Transverse colon (tissue), 4 donors: Measurements from ENCODE around the gene AFAP1L1. TPM values are rescaled to one million over a fixed set of nuclear protein-coding genes. Genes with fewer than 3 reads are reported as not detected.

Experiments
- DNase-seq: peaks from one replicate; pipeline ENCODE4 v3.0.0-alpha.2; 2019
- H3K27ac ChIP-seq, 4 donors: fragments of 200-600 bp; sonication (generic); 2 replicates each; pipeline ENCODE4 v1.5.1; 2016 to 2018; ENCODE audit warnings: inconsistent platforms in 4 of 4
- H3K27me3 ChIP-seq: fragments of 200-600 bp; sonication (generic); 2 replicates; pipeline ENCODE4 v1.5.1; 2017; ENCODE audit warnings: inconsistent platforms
- H3K36me3 ChIP-seq, 4 donors: fragments of 200-600 bp; sonication (generic); 2 replicates each; pipeline ENCODE4 v1.5.1; 2017 to 2019; ENCODE audit warnings: inconsistent platforms in 4 of 4
- H3K4me1 ChIP-seq, 4 donors: fragments of 200-600 bp; sonication (generic); 2 replicates each; pipeline ENCODE4 v1.5.1; 2017 to 2020; ENCODE audit warnings: inconsistent platforms in 4 of 4
- H3K4me3 ChIP-seq, 4 donors: fragments of 200-600 bp; sonication (generic); 1 replicate in 1 of 4; 2 replicates in 3 of 4; pipeline versions ENCODE4 v1.5.1 to v1.6.1; 2017 to 2019; ENCODE audit warnings: inconsistent platforms in 4 of 4
- H3K9me3 ChIP-seq, 2 donors: fragments of 200-600 bp; sonication (generic); 2 replicates each; pipeline ENCODE4 v1.5.1; 2017 to 2019; ENCODE audit warnings: inconsistent platforms in 2 of 2
- CTCF ChIP-seq, 5 experiments: fragments of 200-600 bp in 3 of 5; fragments of 450-650 bp in 2 of 5; sonication (generic) in 3 of 5; IDR thresholded peaks; 1 replicate in 2 of 5; 2 replicates in 3 of 5; pipeline ENCODE4 v1.5.1; 2016 to 2017; ENCODE audit warnings: antibody characterized with exemption in 5 of 5, inconsistent platforms in 3 of 5, mild to moderate bottlenecking in 2 of 5, moderate library complexity in 1 of 5
- EP300 ChIP-seq: sonication (generic); formaldehyde crosslinking; IDR thresholded peaks from one replicate; pipeline ENCODE4 v1.6.1; 2017; ENCODE audit warnings: antibody characterized with exemption, low read depth
- POLR2A ChIP-seq: fragments of 450-650 bp; IDR thresholded peaks from one replicate; pipeline ENCODE4 v1.6.1; 2016; ENCODE audit warnings: antibody characterized with exemption, mild to moderate bottlenecking, moderate library complexity
- POLR2AphosphoS5 ChIP-seq, 3 donors: sonication (generic); formaldehyde crosslinking; IDR thresholded peaks; one replicate each; pipeline ENCODE4 v1.6.1; 2016; ENCODE audit warnings: antibody characterized with exemption in 3 of 3
- WGBS, 2 donors: methylation state at CpG; one replicate each; pipeline ENCODE4 v1.1.5; 2018; ENCODE audit warnings: low coverage in 1 of 2; 5-methylcytosine and 5-hydroxymethylcytosine counted together
- in situ Hi-C, 4 donors: fragments of 200-750 bp; cut with MboI; loops; one replicate each; pipeline versions ENCODE4 v1.15.0 to v1.15.1; 2017; ENCODE audit warnings: low sequenced_read_pairs in 3 of 4, low pct_ligation_motif_present in 1 of 4, low pct_unique_long_range_greater_than_20kb in 1 of 4
- intact Hi-C: fragments of 100-400 bp; cut with DNase I; formaldehyde crosslinking; loops from one replicate; pipeline ENCODE4 v1.15.1; 2023; ENCODE audit warnings: low total_unique reads
- total RNA-seq, 4 donors: library from RNA; depleted of rRNA; stranded (reverse); fragments of >200 nt; gene quantifications; one replicate each; pipeline ENCODE4 v1.1.0, GENCODE V29; 2016

AFAP1L1 gene
- total RNA-seq, 4 donors from 2014 or later, result 2.2 to 4.1 (median 3.0) TPM

DNA sequence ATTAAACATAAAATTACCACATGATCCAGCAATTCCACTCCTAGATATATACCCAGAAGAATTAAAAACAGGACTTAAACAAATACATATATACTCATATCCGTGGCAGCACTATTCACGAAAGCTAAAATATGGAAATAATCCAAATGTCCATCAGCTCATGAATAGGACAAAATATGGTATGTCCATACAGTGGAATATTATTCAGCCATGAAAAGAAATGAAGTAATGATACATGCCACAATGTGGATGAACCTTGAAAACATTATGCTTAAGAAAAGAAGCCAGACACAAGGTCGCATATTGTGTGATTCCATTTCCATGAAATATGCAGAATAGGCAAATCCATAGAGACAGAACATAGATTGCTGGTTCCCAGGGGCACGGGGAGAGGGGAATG, 24.8 kb upstream of the AFAP1L1 start:
- in situ Hi-C loops (loop anchor here in 2 of 4 donors (25.0 kb wide), 1 partner anchor 110 kb away; the partner anchor contains the start of gene ABLIM3 (in 2 of the 2)), intact Hi-C loops (no loop called here)
- Histone ChIP-seq H3K9me3 (no peaks in the 10 kb centered on the region), H3K4me3 (no peak overlapping the region), H3K27me3 (no peaks in the 10 kb centered on the region), H3K27ac (no peak overlapping the region), H3K4me1 (no peaks in the 10 kb centered on the region), H3K36me3 (no peaks in the 10 kb centered on the region)
- TF ChIP-seq POLR2AphosphoS5 (IDR thresholded peaks at IDR 0.05) (no peak), POLR2A (no peak)
- 81 to 89% methylated on average over 4 of the region's 4 CpGs for WGBS, 2 donors
- no peak for DNase-seq

DNA sequence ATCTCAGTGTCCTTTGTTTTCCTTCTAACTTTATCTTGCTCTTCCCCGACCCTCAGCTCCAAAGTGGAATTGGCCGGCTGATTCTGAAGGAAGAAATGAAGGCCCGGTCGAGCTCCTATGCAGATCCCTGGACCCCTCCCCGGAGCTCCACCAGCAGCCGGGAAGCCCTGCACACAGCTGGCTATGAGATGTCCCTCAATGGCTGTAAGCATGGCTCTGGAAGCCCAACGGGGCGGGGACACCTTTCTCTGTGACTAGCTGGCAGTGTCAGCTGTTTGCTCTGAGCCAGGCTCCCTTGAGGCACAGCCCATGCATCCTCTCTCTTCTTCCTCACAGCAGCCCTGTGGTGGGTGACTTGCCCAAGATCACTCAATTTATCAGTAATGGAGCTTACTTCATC, 23.9 kb upstream of the AFAP1L1 start:
- H3K36me3 ChIP-seq, result no peaks in the 10 kb centered on the region
- no peak for TF ChIP-seq POLR2A
- no peak for TF ChIP-seq POLR2AphosphoS5 (IDR thresholded peaks at IDR 0.05)
- no peak for TF ChIP-seq CTCF (IDR thresholded peaks at IDR 0.05)
- in situ Hi-C loops, result loop anchor here in 2 of 4 donors (25.0 kb wide), 1 partner anchor 110 kb away; the partner anchor contains the start of gene ABLIM3 (in 2 of the 2)
- no peaks in the 10 kb centered on the region for H3K27me3 ChIP-seq
- DNase-seq, result no peak
- 77% methylated on average over 8 of the region's 8 CpGs; no CpG with 5 or more reads in 1 of the 2 donors for WGBS, 2 donors
- no peaks in the 10 kb centered on the region for H3K4me1 ChIP-seq
- H3K4me3 ChIP-seq, result no peak overlapping the region
- no peaks in the 10 kb centered on the region for H3K9me3 ChIP-seq
- intact Hi-C loops, result no loop called here
- no peak overlapping the region for H3K27ac ChIP-seq

DNA sequence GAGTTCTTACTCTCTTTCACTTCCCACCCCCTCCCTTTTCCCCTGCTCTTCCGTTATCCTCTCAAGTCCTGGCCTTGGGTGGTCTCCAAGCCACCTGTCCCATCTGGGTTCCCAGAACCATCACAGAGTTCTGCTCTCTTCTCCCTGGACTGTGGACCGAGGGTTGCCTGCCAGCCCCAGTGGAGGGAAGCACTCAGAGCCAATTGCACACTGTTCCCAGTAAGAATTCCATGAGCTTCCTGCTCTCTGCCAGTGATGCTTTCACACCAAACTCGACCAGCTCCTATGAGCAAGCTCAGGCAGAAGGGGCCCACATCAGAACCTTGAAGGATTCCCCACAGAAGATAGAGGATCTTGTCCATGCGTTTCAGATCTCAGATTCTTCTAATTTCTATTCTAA, 20.1 kb upstream of the AFAP1L1 start:
- 73 to 80% methylated on average over 1 to 4 of the region's 4 CpGs for WGBS, 2 donors
- in situ Hi-C loops, result loop anchor here in 1 of 4 donors (10.0 kb wide), 1 partner anchor 107 kb away; the partner anchor contains the start of gene ABLIM3
- no peak for DNase-seq

DNA sequence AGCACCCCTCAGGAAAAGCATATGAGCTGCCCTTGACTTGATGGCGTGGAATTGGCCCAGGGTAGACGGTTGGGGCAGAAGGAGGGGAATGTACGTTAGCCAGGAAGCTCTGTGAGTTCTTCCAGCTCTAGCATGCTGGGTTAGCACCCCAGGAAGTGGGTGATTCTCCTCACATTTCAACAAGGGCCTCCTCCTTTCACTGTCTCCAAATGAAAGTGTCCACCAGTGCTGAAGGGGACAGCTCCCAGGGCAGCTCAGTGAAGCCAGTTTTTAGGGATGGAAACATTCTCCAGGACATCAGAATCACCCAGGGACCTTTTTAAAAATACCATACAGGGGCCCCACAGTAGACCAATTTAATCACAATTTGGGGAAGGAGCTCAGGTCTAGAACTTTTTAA, 17.2 kb upstream of the AFAP1L1 start:
- Histone ChIP-seq H3K4me3 (no peak overlapping the region), H3K36me3 (no peaks in the 10 kb centered on the region), H3K27me3 (no peaks in the 10 kb centered on the region), H3K4me1 (no peaks in the 10 kb centered on the region), H3K9me3 (no peaks in the 10 kb centered on the region), H3K27ac (no peak overlapping the region)
- 40 to 66% methylated on average over 1 to 3 of the region's 3 CpGs for WGBS, 2 donors
- TF ChIP-seq EP300 (no peak), POLR2A (no peak), CTCF (IDR thresholded peaks at IDR 0.05) (no peak), POLR2AphosphoS5 (IDR thresholded peaks at IDR 0.05) (no peak)
- intact Hi-C loops, result no loop called here
- in situ Hi-C loops, result loop anchor here in 1 of 4 donors (10.0 kb wide), 1 partner anchor 110 kb away; the partner anchor contains the start of gene ABLIM3
- DNase-seq, result no peak

More for the DNA sequence above, 20.1 kb upstream of the AFAP1L1 start:
- H3K27me3 ChIP-seq, result no peaks in the 10 kb centered on the region
- intact Hi-C loops, result no loop called here
- TF ChIP-seq CTCF (IDR thresholded peaks at IDR 0.05) (no peak), POLR2AphosphoS5 (IDR thresholded peaks at IDR 0.05) (no peak), POLR2A (no peak), EP300 (no peak)
- H3K36me3 ChIP-seq, result no peaks in the 10 kb centered on the region
- no peak overlapping the region for H3K27ac ChIP-seq
- H3K4me3 ChIP-seq, result no peak overlapping the region
- no peaks in the 10 kb centered on the region for H3K9me3 ChIP-seq
- no peaks in the 10 kb centered on the region for H3K4me1 ChIP-seq

DNA sequence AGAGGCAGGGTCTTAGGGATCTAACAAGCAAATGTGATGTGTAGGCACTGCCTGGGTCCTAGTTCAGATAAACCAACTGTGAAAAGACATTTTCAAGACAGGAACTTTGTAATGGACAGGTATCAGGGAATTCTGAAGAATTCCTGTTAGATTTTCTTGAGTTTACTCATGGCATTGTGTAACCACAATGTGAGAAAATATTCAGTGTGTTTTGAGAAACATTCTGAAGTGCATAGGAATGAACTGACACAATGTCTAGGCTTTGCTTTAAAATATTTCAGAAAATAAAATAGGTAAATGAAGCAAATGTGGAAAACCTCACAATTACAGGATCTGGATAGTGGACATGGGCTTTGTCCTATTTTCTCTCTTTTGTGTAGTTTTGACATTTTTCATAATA, 15.2 kb upstream of the AFAP1L1 start:
- Histone ChIP-seq H3K36me3 (no peaks in the 10 kb centered on the region), H3K4me1 (no peaks in the 10 kb centered on the region), H3K27me3 (no peaks in the 10 kb centered on the region), H3K27ac (no peak overlapping the region), H3K4me3 (no peak overlapping the region), H3K9me3 (no peaks in the 10 kb centered on the region)
- intact Hi-C loops (no loop called here), in situ Hi-C loops (loop anchor here in 1 of 4 donors (10.0 kb wide), 1 partner anchor 112 kb away; the partner anchor contains the start of gene ABLIM3)
- TF ChIP-seq POLR2AphosphoS5 (IDR thresholded peaks at IDR 0.05) (no peak), CTCF (IDR thresholded peaks at IDR 0.05) (no peak), POLR2A (no peak), EP300 (no peak)
- DNase-seq, result no peak
